NCI-H2107 treated with DMSO at 0.1 percent for 48 hours (cell line): ENCODE measurements around the gene ATP9A.
A peak's percentile ranks its signal among the peaks of the same experiment; 100 is the strongest.
"Not testable (repeated sequence)": the region's sequence is repeated elsewhere in the genome, so short reads cannot be mapped to it uniquely, and the experiment has no call there.

Source experiments
- DNase-seq: peaks from one replicate; lab custom pipeline; 2025; ENCODE audit not compliant: unreplicated experiment; lab: John Stamatoyannopoulos, UW

The ATP9A gene

GRCh38 chr20:51727872-51728271, 40.3 kb downstream of the ATP9A start:
- DNase-seq, result no peak

DNA sequence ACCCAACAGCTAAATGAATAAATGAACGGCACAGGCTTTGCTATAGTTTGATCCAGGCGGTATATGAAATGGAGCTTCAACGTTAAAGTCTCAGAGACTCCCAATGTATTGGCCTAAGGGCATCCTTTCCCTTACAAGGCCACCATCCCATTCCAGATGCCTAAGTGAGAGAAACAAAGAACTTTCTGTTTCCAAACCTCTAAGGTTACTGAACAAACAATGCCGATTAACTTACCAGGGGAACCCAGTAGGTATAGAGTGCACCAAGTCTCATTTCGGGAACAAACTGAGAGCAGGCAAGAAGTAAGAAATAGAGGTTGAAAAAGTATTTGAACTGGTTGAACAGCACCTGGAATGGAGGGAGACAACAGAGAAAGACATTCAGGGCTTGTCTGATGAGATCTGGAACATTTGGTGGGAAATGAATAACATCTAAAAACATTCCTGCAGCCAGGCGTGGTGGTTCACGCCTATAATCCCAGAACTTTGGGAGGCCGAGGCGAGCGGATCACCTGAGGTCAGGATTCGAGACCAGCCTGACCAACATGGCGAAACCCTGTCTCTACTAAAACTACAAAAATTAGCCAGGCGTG, 42.5 kb downstream of the ATP9A start:
- peak; percentile 25 for DNase-seq

- DNase-seq, result not testable (repeated sequence)
Measured at GRCh38 chr20:51723026-51723425, 45.2 kb downstream of the ATP9A start.

DNA sequence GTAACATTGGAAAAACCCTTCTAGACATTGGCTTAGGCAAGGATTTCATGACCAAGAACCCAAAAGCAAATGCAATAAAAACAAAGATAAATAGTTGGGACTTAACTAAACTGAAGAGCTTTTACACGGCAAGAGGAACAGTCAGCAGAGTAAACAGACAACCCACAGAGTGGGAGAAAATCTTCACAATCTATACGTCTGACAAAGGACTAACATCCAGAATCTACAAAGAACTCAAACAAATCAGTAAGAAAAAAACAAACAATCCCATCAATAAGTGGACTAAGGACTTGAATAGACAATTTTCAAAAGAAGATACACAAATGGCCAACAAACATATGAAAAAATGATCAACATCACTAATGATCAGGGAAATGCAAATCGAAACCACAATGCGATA, 45.9 kb downstream of the ATP9A start:
- DNase-seq, result not testable (repeated sequence)

- peak; percentile 85 for DNase-seq
Measured at GRCh38 chr20:51720854-51721253, 47.3 kb downstream of the ATP9A start.

GRCh38 chr20:51720384-51720783, 47.8 kb downstream of the ATP9A start:
- DNase-seq, result peak; percentile 26

DNA sequence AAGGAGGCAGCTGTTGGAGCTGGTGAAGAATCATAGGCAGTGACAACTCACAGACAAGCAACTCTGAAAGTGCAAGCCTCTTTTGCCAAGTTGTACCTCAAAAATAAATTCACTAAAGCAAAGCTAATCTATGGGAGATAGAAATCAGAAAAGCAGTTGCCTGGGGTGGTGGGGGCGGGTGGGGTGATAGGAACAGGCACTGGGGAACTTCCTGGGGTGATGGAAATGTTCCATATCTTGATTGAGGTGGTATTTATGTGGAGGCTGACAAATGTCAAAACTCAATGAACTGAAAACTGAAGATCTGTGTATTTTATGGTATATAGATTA, 52.4 kb downstream of the ATP9A start:
- DNase-seq, result no peak

GRCh38 chr20:51715163-51715855, 52.9 kb downstream of the ATP9A start:
- DNase-seq, result no peak

- no peak for DNase-seq
Measured at GRCh38 chr20:51713213-51713598, 55.0 kb downstream of the ATP9A start.

- DNase-seq, result no peak
Measured at GRCh38 chr20:51712501-51713212, 55.5 kb downstream of the ATP9A start.

GRCh38 chr20:51711426-51711825, 56.8 kb downstream of the ATP9A start:
- DNase-seq, result no peak

DNA sequence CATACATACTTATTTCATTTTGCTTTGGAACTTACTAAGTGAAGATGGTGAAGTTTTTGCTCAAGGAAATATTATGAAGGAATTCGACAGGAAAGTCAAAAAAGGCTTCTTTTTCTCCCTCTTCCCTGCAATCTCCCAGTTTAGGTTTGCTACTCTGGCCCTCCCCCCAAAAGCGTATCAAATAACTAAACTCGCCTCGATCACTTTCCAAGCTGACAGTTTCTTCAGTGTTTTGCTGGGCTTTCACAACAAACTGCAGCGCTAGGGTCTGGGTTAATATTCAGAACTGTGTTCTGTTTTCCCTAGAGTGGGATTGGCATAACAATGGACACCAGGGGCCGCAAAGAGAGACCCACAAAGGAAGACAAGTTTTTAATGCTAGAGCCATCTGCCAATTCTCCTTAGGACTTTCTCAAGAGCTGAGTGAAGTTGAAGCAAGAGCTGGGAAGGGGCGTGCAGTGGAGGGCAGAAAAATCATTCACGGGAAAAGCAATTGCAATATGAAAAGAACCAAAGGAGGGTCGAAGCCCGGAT, 57.8 kb downstream of the ATP9A start:
- DNase-seq, result no peak

- no peak for DNase-seq
Measured at GRCh38 chr20:51705400-51705799, 62.8 kb downstream of the ATP9A start.

- DNase-seq, result no peak
Measured at GRCh38 chr20:51703400-51704287, 64.5 kb downstream of the ATP9A start.

DNA sequence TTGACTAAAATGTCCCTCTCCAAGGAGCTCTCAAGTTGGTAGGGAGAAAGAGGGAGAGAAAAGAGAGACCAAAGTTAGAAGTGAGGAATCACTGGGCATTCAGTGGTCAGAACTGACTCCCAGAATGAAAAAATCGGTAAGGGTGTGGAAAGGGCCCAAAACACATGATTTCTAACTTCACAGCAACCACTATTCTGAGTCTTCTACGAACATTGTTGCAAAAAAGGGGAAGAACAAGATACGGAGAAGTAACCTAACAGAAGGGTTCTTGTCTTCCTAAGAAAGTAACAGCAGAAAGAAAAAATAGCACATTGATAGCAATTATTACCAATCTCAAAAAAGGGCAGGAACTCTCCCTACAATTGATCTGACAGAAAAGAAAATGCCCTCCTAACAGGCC, 65.6 kb downstream of the ATP9A start:
- DNase-seq, result no peak

DNA sequence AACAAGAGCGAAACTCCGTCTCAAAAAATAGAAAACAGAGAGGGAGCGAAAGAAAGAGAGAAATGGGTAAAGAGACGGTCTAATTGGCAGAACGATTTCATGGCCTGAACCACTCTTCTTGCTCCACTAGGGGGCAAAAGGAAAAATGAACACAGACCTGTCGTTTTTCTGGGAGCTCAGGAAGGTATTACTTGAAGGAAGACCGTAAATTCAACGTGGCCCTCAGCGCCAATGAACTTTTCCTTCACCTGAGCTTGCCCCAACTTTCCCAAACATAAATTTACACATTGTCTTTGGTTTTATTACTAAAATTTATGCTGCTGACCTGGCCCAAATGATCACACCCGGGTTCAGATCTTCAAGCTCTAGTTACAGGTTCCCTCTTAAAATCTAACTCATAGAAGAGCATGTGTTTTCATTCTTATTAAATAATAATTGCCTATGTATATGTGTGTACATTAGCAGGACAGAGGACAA, 67.3 kb downstream of the ATP9A start:
- no peak for DNase-seq

- DNase-seq, result no peak
Measured at GRCh38 chr20:51698252-51698651, 69.9 kb downstream of the ATP9A start.

DNA sequence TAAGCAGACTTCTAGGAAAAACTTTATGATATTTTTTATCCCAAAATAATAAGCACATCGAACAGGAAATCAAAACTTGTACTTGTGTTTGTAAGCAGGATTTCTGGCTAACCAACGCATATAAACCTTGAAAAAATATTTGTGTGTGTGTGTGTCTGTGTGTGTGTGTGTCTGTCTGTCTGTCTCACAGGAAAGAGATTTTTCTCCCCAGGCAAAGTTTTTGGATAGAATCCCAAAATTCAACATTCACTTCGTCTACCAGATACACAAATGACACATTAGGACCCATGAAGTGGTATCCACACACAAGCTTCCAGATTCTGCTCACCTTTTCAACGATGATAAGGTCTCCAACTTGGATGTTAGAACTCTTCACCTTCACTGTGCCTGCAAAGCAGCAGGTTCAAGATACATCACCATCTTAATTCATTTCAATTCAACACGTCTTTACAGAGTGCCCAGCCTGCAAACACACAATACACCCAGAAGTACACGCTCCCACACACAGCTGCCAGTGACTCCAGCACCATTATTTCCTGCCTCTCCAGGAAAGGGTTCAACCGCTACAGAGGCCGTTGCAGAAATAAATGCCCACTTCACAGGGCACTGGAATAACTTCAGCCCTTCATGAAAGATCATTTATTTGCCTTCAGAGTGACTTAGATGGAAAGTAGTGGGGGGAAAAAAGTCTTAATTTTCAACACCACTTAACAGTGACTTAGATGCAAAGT, 70.9 kb downstream of the ATP9A start:
- DNase-seq, result peak; percentile 38

GRCh38 chr20:51696304-51697071, 71.7 kb downstream of the ATP9A start:
- no peak for DNase-seq
